ENCODE results near the gene FFAR1.

- TF ChIP-seq, protein P1, sequence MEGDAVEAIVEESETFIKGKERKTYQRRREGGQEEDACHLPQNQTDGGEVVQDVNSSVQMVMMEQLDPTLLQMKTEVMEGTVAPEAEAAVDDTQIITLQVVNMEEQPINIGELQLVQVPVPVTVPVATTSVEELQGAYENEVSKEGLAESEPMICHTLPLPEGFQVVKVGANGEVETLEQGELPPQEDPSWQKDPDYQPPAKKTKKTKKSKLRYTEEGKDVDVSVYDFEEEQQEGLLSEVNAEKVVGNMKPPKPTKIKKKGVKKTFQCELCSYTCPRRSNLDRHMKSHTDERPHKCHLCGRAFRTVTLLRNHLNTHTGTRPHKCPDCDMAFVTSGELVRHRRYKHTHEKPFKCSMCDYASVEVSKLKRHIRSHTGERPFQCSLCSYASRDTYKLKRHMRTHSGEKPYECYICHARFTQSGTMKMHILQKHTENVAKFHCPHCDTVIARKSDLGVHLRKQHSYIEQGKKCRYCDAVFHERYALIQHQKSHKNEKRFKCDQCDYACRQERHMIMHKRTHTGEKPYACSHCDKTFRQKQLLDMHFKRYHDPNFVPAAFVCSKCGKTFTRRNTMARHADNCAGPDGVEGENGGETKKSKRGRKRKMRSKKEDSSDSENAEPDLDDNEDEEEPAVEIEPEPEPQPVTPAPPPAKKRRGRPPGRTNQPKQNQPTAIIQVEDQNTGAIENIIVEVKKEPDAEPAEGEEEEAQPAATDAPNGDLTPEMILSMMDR (IDR thresholded peaks at IDR 0.05) = no peak
- TF ChIP-seq POLR2A (IDR thresholded peaks at IDR 0.05) = no peak
These were observed 14.7 kb downstream of the FFAR1 start for GRCh38 chr19:35362261-35363000.

Measured in upper lobe of left lung (tissue), 4 donors.